GM12878 (cell line): Measurements from ENCODE around the gene PLXNC1. TPM values are rescaled to one million over a fixed set of nuclear protein-coding genes. Genes with fewer than 3 reads are reported as not detected.

Source experiments
- ATF3 ChIP-seq: IDR thresholded peaks from 2 replicates; pipeline ENCODE4 v1.6.1; 2011; ENCODE audit warnings: low read depth, mild to moderate bottlenecking, low read length, moderate library complexity, borderline replicate concordance; ENCODE audit errors: extremely low read depth
- CREB1 ChIP-seq: IDR thresholded peaks from 2 replicates; pipeline ENCODE4 v1.6.1; 2012; ENCODE audit warnings: low read depth, mild to moderate bottlenecking, inconsistent platforms
- ESRRA ChIP-seq: IDR thresholded peaks from 2 replicates; pipeline ENCODE4 v1.6.1; 2012; ENCODE audit warnings: mild to moderate bottlenecking, low read length, improper control_type of control experiment
- IKZF1 ChIP-seq: fragments of 450-650 bp; conservative IDR thresholded peaks from 2 replicates; pipeline ENCODE4 v1.6.1; 2017; ENCODE audit warnings: antibody characterized with exemption, mild to moderate bottlenecking
- MLLT1 ChIP-seq: fragments of 450-650 bp; IDR thresholded peaks from 2 replicates; pipeline ENCODE4 v1.6.1; 2016; ENCODE audit warnings: mild to moderate bottlenecking
- MTA3 ChIP-seq: IDR thresholded peaks from 2 replicates; pipeline ENCODE4 v1.6.1; 2012; ENCODE audit warnings: low read length, inconsistent platforms, borderline replicate concordance
- MYC ChIP-seq: IDR thresholded peaks from 2 replicates; pipeline ENCODE4 v1.6.1; 2011; ENCODE audit warnings: mild to moderate bottlenecking, low read length, moderate library complexity, inconsistent platforms; ENCODE audit not compliant: insufficient read depth, insufficient replicate concordance, insufficient read length, severe bottlenecking
- NR2C1 ChIP-seq: fragments of 450-650 bp; IDR thresholded peaks from 2 replicates; pipeline ENCODE4 v1.6.1; 2017; ENCODE audit warnings: antibody characterized with exemption, mild to moderate bottlenecking, moderate library complexity
- NR2C2 ChIP-seq: IDR thresholded peaks from 2 replicates; pipeline ENCODE4 v1.6.1; 2011; ENCODE audit warnings: borderline replicate concordance, low read depth; ENCODE audit not compliant: control insufficient read depth, insufficient read length
- NR2F1 ChIP-seq: fragments of 450-650 bp; conservative IDR thresholded peaks from 2 replicates; pipeline ENCODE4 v1.6.1; 2017; ENCODE audit warnings: mild to moderate bottlenecking
- PAX5 ChIP-seq: IDR thresholded peaks from 2 replicates; pipeline ENCODE4 v1.6.1; 2011; ENCODE audit warnings: low read depth, low read length, borderline replicate concordance
- PAX8 ChIP-seq: fragments of 450-650 bp; IDR thresholded peaks from 2 replicates; pipeline ENCODE4 v1.6.1; 2017; ENCODE audit warnings: mild to moderate bottlenecking, moderate library complexity
- PKNOX1 ChIP-seq: fragments of 450-650 bp; IDR thresholded peaks from 2 replicates; pipeline ENCODE4 v1.6.1; 2016; ENCODE audit warnings: mild to moderate bottlenecking
- POLR2AphosphoS5 ChIP-seq: IDR thresholded peaks from 2 replicates; pipeline ENCODE4 v1.6.1; 2011; ENCODE audit warnings: mild to moderate bottlenecking, low read length, inconsistent platforms
- PRDM15 ChIP-seq: fragments of 450-650 bp; formaldehyde crosslinking; IDR thresholded peaks from 2 replicates; pipeline ENCODE4 v1.4.0; 2020; ENCODE audit warnings: mild to moderate bottlenecking, moderate library complexity
- RAD21 ChIP-seq: IDR thresholded peaks from 2 replicates; pipeline ENCODE4 v1.6.1; 2011; ENCODE audit warnings: mild to moderate bottlenecking, low read depth, low read length, moderate library complexity; ENCODE audit not compliant: insufficient read depth
- RCOR1 ChIP-seq: conservative IDR thresholded peaks from 2 replicates; pipeline ENCODE4 v1.6.1; 2012; ENCODE audit warnings: low read depth, low read length, improper control_type of control experiment
- SIX5 ChIP-seq: IDR thresholded peaks from 2 replicates; pipeline ENCODE4 v1.6.1; 2011; ENCODE audit warnings: mild to moderate bottlenecking, low read depth, low read length, moderate library complexity; ENCODE audit not compliant: severe bottlenecking
- SMAD5 ChIP-seq: IDR thresholded peaks from 2 replicates; pipeline ENCODE4 v1.6.1; 2016; ENCODE audit warnings: antibody characterized with exemption, low read depth
- SMARCA5 ChIP-seq: fragments of 450-650 bp; IDR thresholded peaks from 2 replicates; pipeline ENCODE4 v1.6.1; 2017; ENCODE audit warnings: mild to moderate bottlenecking
- SUZ12 ChIP-seq: fragments of 200-600 bp; sonication (generic); IDR thresholded peaks from one replicate; pipeline ENCODE4 v1.6.1; 2018; ENCODE audit warnings: antibody characterized with exemption, mild to moderate bottlenecking; ENCODE audit not compliant: unreplicated experiment
- TBL1XR1 ChIP-seq: IDR thresholded peaks from 2 replicates; pipeline ENCODE4 v1.6.1; 2012; ENCODE audit warnings: low read depth, low read length, improper control_type of control experiment
- TCF3 ChIP-seq: IDR thresholded peaks from 2 replicates; pipeline ENCODE4 v1.6.1; 2012; ENCODE audit warnings: low read depth, mild to moderate bottlenecking, low read length, borderline replicate concordance; ENCODE audit not compliant: insufficient read depth
- ZSCAN29 ChIP-seq: fragments of 450-650 bp; IDR thresholded peaks from 2 replicates; pipeline ENCODE4 v1.6.1; 2017; ENCODE audit warnings: mild to moderate bottlenecking, moderate library complexity
- polyA plus RNA-seq, 11 experiments: library from polyadenylated mRNA; depleted of rRNA in 4 of 11; unstranded in 6 of 11; stranded (reverse) in 5 of 11; fragments of >200 nt; fragmentation: Nextera tagmentation in 4 of 11; fragmentation: Illumina TruSeq in 1 of 11; extraction: Ambion mirVana in 4 of 11; extraction: Trizol in 1 of 11; gene quantifications; 1 replicate in 1 of 11; 2 replicates in 10 of 11; pipeline versions ENCODE4 v1.2.1 to v1.2.3, GENCODE V29; 2011 to 2016; ENCODE audit warnings: inconsistent platforms in 2 of 11, missing spikeins in 2 of 11, low read depth in 1 of 11
- total RNA-seq, 4 experiments: library from RNA; depleted of rRNA in 3 of 4; stranded (reverse); fragments of >200 nt in 3 of 4; fragmentation: Illumina TruSeq in 1 of 4; extraction: Trizol in 1 of 4; gene quantifications; 2 replicates each; pipeline versions ENCODE4 v1.2.1 to v1.2.3, GENCODE V29; 2013 to 2021

The PLXNC1 gene
- total and polyA plus RNA-seq, 10 of the 15 experiments (the other 5 are each of a cell fraction or from before 2014, with no cell fraction given), result 5.2 to 41.2 (median 24.6) TPM

- TF ChIP-seq PKNOX1 (no peak; the same call in 1 of the 2 replicates), SIX5 (no peak), IKZF1 (peak; percentile 97), MYC (no peak), NR2C2 (no peak), ESRRA (no peak), MLLT1 (peak; percentile 48), CREB1 (0 out of 2 replicates have a peak, but pooled peaks have one; percentile 20), PAX8 (no peak), TBL1XR1 (no peak), TCF3 (no peak), ATF3 (no peak), NR2C1 (no peak), NR2F1 (peak; percentile 24), RAD21 (no peak), ZSCAN29 (peak; percentile 42; the same call in 1 of the 2 replicates), SMAD5 (no peak), POLR2AphosphoS5 (no peak), PAX5 (no peak), SUZ12 (no peak), SMARCA5 (no peak; the same call in none of the 2 replicates), MTA3 (peak; percentile 56; the same call in 1 of the 2 replicates), RCOR1 (no peak), PRDM15 (CRISPR knock-in tag) (no peak)
Measured at GRCh38 chr12:94244165-94245133, 96.1 kb downstream of the PLXNC1 start (continued).
